Activated B cell treated with CpG ODN at 0.5 μM for 24 hours (primary cell): Measurements from ENCODE around the gene RAPGEF3. TPM values are rescaled to one million over a fixed set of nuclear protein-coding genes. Genes with fewer than 3 reads are reported as not detected.
A peak's percentile ranks its signal among the peaks of the same experiment; 100 is the strongest.

Experiments used
- ATAC-seq: fragments of 200-7000 bp; cut with Tn5 transposase; one replicate; pipeline ENCODE4 v1.10.0; 2021; ENCODE audit warnings: low read depth, mild to moderate bottlenecking, moderate library complexity
- CTCF ChIA-PET: fragments of 350-600 bp; sonication (Branson Sonifier 250); formaldehyde crosslinking; loops from one replicate; lab custom pipeline; 2021; ENCODE audit warnings: antibody characterized with exemption; lab: Charles Lee
- POLR2A ChIA-PET: fragments of 350-600 bp; sonication (Branson Sonifier 250); formaldehyde crosslinking; loops from one replicate; lab custom pipeline; 2021; ENCODE audit warnings: antibody characterized with exemption; lab: Charles Lee
- DNase-seq: peaks from one replicate; pipeline ENCODE4 v3.0.0; 2022
- H3K27ac Mint-ChIP-seq: one replicate; pipeline ENCODE4 v1.8.0; 2020; ENCODE audit warnings: mixed read lengths
- H3K27me3 Mint-ChIP-seq: one replicate; pipeline ENCODE4 v1.8.0; 2021; ENCODE audit warnings: mixed read lengths
- H3K36me3 Mint-ChIP-seq: one replicate; pipeline ENCODE4 v1.8.0; 2021; ENCODE audit warnings: low read depth, mixed read lengths
- H3K4me1 Mint-ChIP-seq: one replicate; pipeline ENCODE4 v1.8.0; 2021; ENCODE audit warnings: mixed read lengths
- H3K4me3 Mint-ChIP-seq: one replicate; pipeline ENCODE4 v1.8.0; 2020; ENCODE audit warnings: mild to moderate bottlenecking, mixed read lengths
- H3K9me3 Mint-ChIP-seq: one replicate; pipeline ENCODE4 v1.8.0; 2020; ENCODE audit warnings: mixed read lengths
- intact Hi-C: fragments of 100-400 bp; cut with micrococcal nuclease; formaldehyde crosslinking; loops from one replicate; pipeline ENCODE4 v1.15.1; 2024
- total RNA-seq: library from RNA; stranded (reverse); gene quantifications from 2 replicates; pipeline ENCODE4 v1.2.3, GENCODE V29; 2022
- TF ChIP-seq, protein P1 (sequence below): fragments of 200-600 bp; IDR thresholded peaks from one replicate; pipeline ENCODE4 v1.8.0; 2022; ENCODE audit warnings: antibody characterized with exemption, mild to moderate bottlenecking

Gene RAPGEF3
- total RNA-seq, 1 donor from 2014 or later, result 5.0 TPM

DNA sequence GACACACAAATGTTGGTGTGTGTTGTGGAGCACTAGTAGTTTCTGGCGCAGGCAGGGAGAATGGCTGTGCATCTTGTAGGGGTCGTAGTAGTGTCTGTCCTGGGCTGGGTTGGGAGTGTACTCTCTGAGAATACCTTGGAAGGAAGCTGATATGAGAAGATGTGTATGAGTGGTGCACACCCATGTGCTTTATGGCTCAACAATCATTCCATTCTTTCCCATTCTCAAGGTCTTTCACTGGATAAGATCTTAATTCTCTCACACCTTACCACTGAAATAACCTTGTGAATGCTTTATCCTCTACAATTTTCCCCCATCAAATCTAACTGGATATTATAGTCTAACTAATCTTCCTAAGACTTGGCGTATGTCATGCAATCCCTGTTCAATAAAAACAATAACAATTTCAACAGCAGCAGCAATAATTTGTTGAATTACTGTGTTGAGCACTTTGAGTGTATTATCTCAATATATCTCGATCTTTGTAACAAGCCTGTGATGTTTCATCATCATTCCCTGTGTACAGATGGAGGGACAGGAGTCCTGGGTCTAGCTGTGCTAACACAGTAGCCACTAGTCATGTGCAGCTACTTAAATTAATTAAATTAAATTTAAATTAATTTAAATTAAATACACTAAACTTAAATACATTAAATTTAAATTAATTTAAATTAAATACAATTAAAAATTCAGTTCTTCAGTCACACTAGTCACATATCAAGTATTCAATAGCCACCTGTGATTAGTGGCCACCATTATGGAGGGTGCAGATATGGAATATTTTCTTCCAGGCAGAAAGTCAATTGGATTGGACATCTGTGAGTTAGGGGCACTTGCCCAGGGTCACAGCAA, 10.8 kb upstream of the RAPGEF3 start:
- no peaks in the 10 kb centered on the region for H3K27me3 Mint-ChIP-seq
- CTCF ChIA-PET, result interaction anchor here (0.8 to 11.7 kb wide), 10 partner anchors 7 to 117 kb away, joined by 3 to 416 read pairs (median 18); partner anchors contain the start of genes RAPGEF3 and RPAP3
- intact Hi-C loops, result no loop called here
- no peak overlapping the region for H3K4me3 Mint-ChIP-seq
- peaks cover 10% of the 10 kb centered on the region for H3K4me1 Mint-ChIP-seq
- H3K36me3 Mint-ChIP-seq, result no peaks in the 10 kb centered on the region
- POLR2A ChIA-PET, result interaction anchor here (0.5 to 4.5 kb wide), 3 partner anchors 14 to 47 kb away, joined by 3 to 48 read pairs (median 6); no protein-coding TSS in a partner anchor
- H3K9me3 Mint-ChIP-seq, result no peaks in the 10 kb centered on the region
- ATAC-seq, result no peak
- TF ChIP-seq, protein P1, sequence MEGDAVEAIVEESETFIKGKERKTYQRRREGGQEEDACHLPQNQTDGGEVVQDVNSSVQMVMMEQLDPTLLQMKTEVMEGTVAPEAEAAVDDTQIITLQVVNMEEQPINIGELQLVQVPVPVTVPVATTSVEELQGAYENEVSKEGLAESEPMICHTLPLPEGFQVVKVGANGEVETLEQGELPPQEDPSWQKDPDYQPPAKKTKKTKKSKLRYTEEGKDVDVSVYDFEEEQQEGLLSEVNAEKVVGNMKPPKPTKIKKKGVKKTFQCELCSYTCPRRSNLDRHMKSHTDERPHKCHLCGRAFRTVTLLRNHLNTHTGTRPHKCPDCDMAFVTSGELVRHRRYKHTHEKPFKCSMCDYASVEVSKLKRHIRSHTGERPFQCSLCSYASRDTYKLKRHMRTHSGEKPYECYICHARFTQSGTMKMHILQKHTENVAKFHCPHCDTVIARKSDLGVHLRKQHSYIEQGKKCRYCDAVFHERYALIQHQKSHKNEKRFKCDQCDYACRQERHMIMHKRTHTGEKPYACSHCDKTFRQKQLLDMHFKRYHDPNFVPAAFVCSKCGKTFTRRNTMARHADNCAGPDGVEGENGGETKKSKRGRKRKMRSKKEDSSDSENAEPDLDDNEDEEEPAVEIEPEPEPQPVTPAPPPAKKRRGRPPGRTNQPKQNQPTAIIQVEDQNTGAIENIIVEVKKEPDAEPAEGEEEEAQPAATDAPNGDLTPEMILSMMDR, result no peak
- no peak for DNase-seq
- no peak overlapping the region for H3K27ac Mint-ChIP-seq

DNA sequence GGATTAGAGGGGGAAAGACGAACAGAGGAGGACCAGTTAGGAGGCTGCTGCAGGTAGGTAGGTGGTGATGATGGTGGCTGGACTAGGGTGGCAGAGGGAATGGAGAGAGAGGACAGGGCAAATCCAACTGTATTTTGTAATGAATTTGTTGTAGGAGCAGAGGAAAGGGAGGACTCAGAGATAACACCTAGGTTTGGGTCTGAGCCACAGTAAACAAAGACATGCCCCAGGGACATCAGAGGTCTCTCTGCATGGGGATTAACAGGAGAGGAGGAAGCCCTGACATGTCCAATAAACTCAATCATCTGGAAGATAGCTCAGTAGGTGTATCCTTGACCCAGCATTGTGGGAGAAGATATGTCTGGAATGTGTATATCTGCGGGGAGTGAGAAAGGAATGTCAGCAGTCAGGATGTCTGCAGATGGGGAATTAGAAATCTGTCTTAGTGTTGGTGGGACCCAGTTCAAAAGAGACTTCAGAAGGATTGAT, 9.7 kb upstream of the RAPGEF3 start:
- ATAC-seq, result no peak
- CTCF ChIA-PET, result interaction anchor here (0.8 to 11.7 kb wide), 13 partner anchors 12 to 736 kb away, joined by 3 to 416 read pairs (median 13); partner anchors contain the start of genes ENDOU, RAPGEF3 and RPAP3
- intact Hi-C loops, result no loop called here
- no peak for DNase-seq
- H3K27me3 Mint-ChIP-seq, result no peaks in the 10 kb centered on the region
- H3K9me3 Mint-ChIP-seq, result no peaks in the 10 kb centered on the region
- H3K4me1 Mint-ChIP-seq, result peaks cover 12% of the 10 kb centered on the region
- POLR2A ChIA-PET, result interaction anchor here (1.4 to 4.5 kb wide), 4 partner anchors 10 to 44 kb away, joined by 4 to 48 read pairs (median 6); partner anchors contain the start of gene RAPGEF3
- TF ChIP-seq, protein P1, result no peak
- no peaks in the 10 kb centered on the region for H3K36me3 Mint-ChIP-seq
- no peak overlapping the region for H3K27ac Mint-ChIP-seq
- no peak overlapping the region for H3K4me3 Mint-ChIP-seq

DNA sequence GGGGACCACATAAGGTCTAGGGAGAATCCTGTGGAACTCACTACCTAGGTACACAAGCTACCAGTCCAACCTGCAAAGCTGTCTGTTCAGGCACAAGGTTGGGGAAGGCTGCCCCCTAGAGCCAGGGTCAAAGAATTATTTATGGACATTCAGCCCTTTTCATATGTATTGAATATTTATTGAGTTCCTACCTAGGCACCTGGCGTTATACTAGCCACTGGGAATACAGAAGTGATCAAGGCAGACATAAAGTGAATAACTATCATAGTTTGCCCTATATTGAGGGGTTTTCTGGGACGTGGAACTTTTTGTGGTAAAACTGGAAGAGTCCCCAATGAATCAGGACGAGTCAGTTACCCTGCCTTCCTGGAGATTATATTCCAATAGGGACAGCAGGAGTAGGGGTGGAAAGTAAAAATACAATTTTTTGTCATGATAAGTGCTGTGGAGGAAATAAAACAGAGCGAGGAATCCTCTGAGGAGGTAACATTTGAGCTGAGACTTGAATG, 8.6 kb upstream of the RAPGEF3 start:
- ChIA-PET CTCF (interaction anchor here (0.6 to 11.7 kb wide), 25 partner anchors 8 to 735 kb away, joined by 3 to 416 read pairs (median 6); partner anchors contain the start of genes ENDOU, RAPGEF3 and RPAP3), POLR2A (interaction anchor here (0.8 to 4.5 kb wide), 9 partner anchors 9 to 73 kb away, joined by 3 to 48 read pairs (median 4); partner anchors contain the start of genes ENDOU, RAPGEF3 and RPAP3)
- intact Hi-C loops, result loop anchor here (1.0 kb wide), 3 partner anchors 25 to 70 kb away; no protein-coding TSS in a partner anchor
- DNase-seq, result peak; percentile 52
- peak; percentile 84 for ATAC-seq
- Mint-ChIP-seq H3K36me3 (no peaks in the 10 kb centered on the region), H3K4me1 (peaks cover 9% of the 10 kb centered on the region), H3K4me3 (no peak overlapping the region), H3K27me3 (no peaks in the 10 kb centered on the region), H3K9me3 (no peaks in the 10 kb centered on the region), H3K27ac (no peak overlapping the region)
- TF ChIP-seq, protein P1, result no peak

DNA sequence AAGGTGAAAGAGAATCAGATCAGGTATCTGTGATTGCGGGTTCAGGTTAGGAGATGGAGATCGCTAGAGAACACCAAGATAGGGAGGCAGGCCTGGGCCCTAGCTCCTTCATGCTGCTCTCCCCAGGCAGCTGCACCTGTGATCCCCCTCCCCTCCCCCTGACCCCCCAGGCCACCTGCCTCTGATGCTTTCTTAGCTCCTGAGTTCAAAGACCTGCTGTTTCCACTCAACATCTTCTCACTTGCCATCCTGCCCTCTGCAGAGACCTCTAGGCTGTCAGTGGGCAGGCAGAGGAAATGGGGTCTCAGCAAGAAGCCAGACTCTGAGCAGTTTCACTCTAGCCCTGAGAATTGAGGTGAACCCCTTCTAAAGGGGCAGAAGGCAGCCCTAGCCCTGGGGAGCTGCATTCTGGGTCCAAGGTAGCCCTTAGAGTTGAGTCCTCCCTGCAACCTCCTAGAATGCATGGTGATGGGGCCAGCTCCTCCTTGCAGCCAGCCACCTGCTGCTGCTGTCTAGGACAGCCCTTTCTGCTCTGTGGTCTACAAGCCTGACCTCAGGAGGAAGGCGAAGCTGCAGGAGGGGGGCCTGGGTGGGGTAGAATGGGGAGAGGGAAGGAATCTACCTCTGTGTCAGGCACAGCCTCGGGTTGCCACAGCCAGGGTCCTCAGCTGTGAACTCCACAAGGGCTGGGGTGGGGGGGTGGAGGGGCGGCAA, 8.0 kb upstream of the RAPGEF3 start:
- TF ChIP-seq, protein P1, result no peak
- no peak overlapping the region for H3K4me3 Mint-ChIP-seq
- H3K27ac Mint-ChIP-seq, result no peak overlapping the region
- H3K9me3 Mint-ChIP-seq, result no peaks in the 10 kb centered on the region
- no peaks in the 10 kb centered on the region for H3K27me3 Mint-ChIP-seq
- intact Hi-C loops, result loop anchor here (1.0 kb wide), 3 partner anchors 24 to 71 kb away; no protein-coding TSS in a partner anchor
- POLR2A ChIA-PET, result interaction anchor here (0.8 to 4.5 kb wide), 10 partner anchors 8 to 74 kb away, joined by 3 to 48 read pairs (median 4); partner anchors contain the start of genes ENDOU, RAPGEF3 and RPAP3
- ATAC-seq (no peak), DNase-seq (no peak)
- H3K36me3 Mint-ChIP-seq, result no peaks in the 10 kb centered on the region
- CTCF ChIA-PET, result interaction anchor here (0.7 to 11.7 kb wide), 24 partner anchors 9 to 734 kb away, joined by 3 to 416 read pairs (median 6); partner anchors contain the start of genes ENDOU, RAPGEF3 and RPAP3
- peaks cover 9% of the 10 kb centered on the region for H3K4me1 Mint-ChIP-seq
